Activated CD8-positive, alpha-beta T cell treated with anti-CD3 and anti-CD28 coated beads, Interleukin-2, amount 10 ng/mL, durations not matched to agents 7 days and 5 days (primary cell): ENCODE results near the gene RBBP6. TPM values are rescaled to one million over a fixed set of nuclear protein-coding genes. Genes with fewer than 3 reads are reported as not detected.
"Not testable (repeated sequence)": the region's sequence is repeated elsewhere in the genome, so short reads cannot be mapped to it uniquely, and the experiment has no call there.

Source experiments
- ATAC-seq: fragments of 150-1000 bp; cut with Tn5 transposase; one replicate; pipeline ENCODE4 v1.10.0; 2021; ENCODE audit warnings: moderate library complexity
- CTCF ChIA-PET: fragments of 350-600 bp; sonication (Branson Sonifier 250); formaldehyde crosslinking; loops from one replicate; lab custom pipeline; 2021; ENCODE audit warnings: antibody characterized with exemption; lab: Charles Lee
- POLR2A ChIA-PET: fragments of 350-600 bp; sonication (Branson Sonifier 250); formaldehyde crosslinking; loops from one replicate; lab custom pipeline; 2021; ENCODE audit warnings: antibody characterized with exemption; lab: Charles Lee
- DNase-seq: peaks from one replicate; pipeline ENCODE4 v3.0.0-alpha.2; 2020
- H3K27ac Mint-ChIP-seq: one replicate; pipeline ENCODE4 v1.8.0; 2021; ENCODE audit warnings: mild to moderate bottlenecking, mixed read lengths
- H3K27me3 Mint-ChIP-seq: one replicate; pipeline ENCODE4 v1.8.0; 2021; ENCODE audit warnings: low read depth, mixed read lengths
- H3K36me3 Mint-ChIP-seq: one replicate; pipeline ENCODE4 v1.8.0; 2021; ENCODE audit warnings: low read depth, mixed read lengths
- H3K4me1 Mint-ChIP-seq: one replicate; pipeline ENCODE4 v1.8.0; 2021; ENCODE audit warnings: low read depth, mixed read lengths
- H3K4me3 Mint-ChIP-seq: one replicate; pipeline ENCODE4 v1.8.0; 2021; ENCODE audit warnings: mild to moderate bottlenecking, mixed read lengths
- H3K9me3 Mint-ChIP-seq: one replicate; pipeline ENCODE4 v1.8.0; 2022; ENCODE audit warnings: mixed read lengths; ENCODE audit not compliant: insufficient read depth
- total RNA-seq, 2 experiments: library from RNA; stranded (reverse); gene quantifications; one replicate each; pipeline ENCODE4 v1.2.3, GENCODE V29; 2021

RBBP6 gene
- total RNA-seq, 2 experiments from 2014 or later: 56.5 to 57.1 TPM

DNA sequence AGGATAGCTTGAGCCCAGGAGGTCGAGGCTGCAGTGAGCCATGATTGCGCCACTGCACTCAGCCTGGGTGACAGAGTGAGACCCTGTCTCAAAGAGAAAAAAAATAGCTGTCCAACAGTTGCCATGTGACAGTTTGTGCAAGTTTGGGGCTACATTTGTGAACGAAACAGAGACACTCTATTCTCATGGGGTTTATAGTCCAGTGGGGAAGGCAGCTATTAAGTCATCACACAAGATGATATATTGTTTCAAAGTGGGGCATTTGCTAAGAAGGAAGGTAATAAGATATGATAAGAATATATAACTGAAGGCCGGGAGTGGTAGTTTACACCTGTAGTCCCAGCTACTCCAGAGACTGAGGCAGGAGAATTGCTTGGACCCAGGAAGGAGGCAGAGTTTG is 73.3 kb downstream of the RBBP6 start:
- Mint-ChIP-seq H3K9me3 (no peaks in the 10 kb centered on the region), H3K36me3 (no peaks in the 10 kb centered on the region), H3K4me1 (peaks cover 6% of the 10 kb centered on the region), H3K27ac (no peak overlapping the region), H3K27me3 (peaks cover 41% of the 10 kb centered on the region), H3K4me3 (no peak overlapping the region)
- ATAC-seq (no peak), DNase-seq (no peak)
- ChIA-PET CTCF (no interaction called here), POLR2A (no interaction called here)

DNA sequence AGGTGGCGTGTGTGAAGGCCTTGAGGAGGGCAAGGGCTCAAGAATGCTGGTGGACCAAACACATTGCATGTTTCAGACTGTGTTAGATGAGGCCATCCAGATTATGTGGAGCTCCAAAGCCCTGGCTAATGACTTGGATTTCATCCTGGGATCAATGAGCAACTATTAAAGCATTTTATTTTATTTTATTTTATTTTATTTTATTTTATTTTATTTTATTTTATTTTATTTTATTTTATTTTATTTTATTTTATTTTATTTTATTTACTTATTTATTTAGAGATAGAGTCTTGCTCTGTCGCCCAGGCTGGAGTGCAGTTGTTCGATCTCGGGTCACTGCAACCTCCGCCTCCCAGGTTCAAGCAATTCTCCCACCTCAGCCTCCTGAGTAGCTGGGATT is 73.9 kb downstream of the RBBP6 start:
- CTCF ChIA-PET, H3K36me3 Mint-ChIP-seq, H3K4me3 Mint-ChIP-seq, ATAC-seq, DNase-seq, H3K27ac Mint-ChIP-seq, POLR2A ChIA-PET, H3K9me3 Mint-ChIP-seq, H3K4me1 Mint-ChIP-seq: not testable (repeated sequence)
- peaks cover 36% of the 10 kb centered on the region for H3K27me3 Mint-ChIP-seq

DNA sequence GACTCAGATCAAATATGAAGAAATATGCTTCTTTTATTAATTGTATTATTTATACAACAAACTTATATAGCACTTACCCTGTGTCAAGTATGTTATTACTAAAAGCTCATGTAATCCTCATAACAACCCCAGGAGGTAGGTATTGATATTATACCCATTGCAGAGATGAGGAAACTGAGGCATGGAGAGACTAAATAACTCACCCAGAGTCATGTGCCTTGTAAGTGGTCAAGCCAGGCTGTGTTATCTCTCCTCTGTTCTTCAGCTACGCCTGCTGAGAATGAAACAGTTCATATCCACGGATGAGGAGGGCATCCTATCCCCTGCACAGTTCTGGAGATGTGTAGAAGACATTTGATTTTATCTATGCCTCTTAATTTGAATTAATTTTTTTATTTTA is 78.1 kb downstream of the RBBP6 start:
- Mint-ChIP-seq H3K4me1 (no peaks in the 10 kb centered on the region), H3K4me3 (no peak overlapping the region), H3K27me3 (peaks cover 13% of the 10 kb centered on the region), H3K27ac (no peak overlapping the region), H3K36me3 (no peaks in the 10 kb centered on the region), H3K9me3 (no peaks in the 10 kb centered on the region)
- no peak for DNase-seq
- ChIA-PET CTCF (no interaction called here), POLR2A (no interaction called here)
- no peak for ATAC-seq

Other genes with a start within 250 kb of the RBBP6 start
- gene TNRC6A, start 190.1 kb downstream of the RBBP6 start, total RNA-seq: 10 to 100 TPM; 28.8 to 28.9 TPM